ENCODE measurements around the gene TMEM59L. TPM values are rescaled to one million over a fixed set of nuclear protein-coding genes. Genes with fewer than 3 reads are reported as not detected.

Gene TMEM59L
- total and polyA plus RNA-seq, 2 of the 13 experiments (the other 11 are each of a cell fraction or from before 2014, with no cell fraction given): 0.97 to 5.5 TPM

- no peak for TF ChIP-seq HMGXB3 (CRISPR knock-in tag; IDR thresholded peaks at IDR 0.05; ENCODE audit: borderline replicate concordance)
These were observed 34.7 kb downstream of the TMEM59L start (continued) for GRCh38 chr19:18647371-18647767.

GRCh38 chr19:18647807-18648206 is 35.1 kb downstream of the TMEM59L start:
- ChIA-PET CTCF (ENCODE audit: low intra/inter-chr PET ratio, low total read pairs) (no interaction called here), POLR2A (no interaction called here)
- Histone ChIP-seq H2AFZ (ENCODE audit: low read length) (no peak overlapping the region), H3K36me3 (replicated peaks in 1 of 2; ENCODE audit: control insufficient read depth in 1 of 2, insufficient read depth in 2 of 2, low read length in 2 of 2) (no peaks in the 10 kb centered on the region; a peak in 1 of 5 replicates), H3K79me2 (ENCODE audit: insufficient read depth, low read length) (peaks cover 8% of the 10 kb centered on the region), H3K9ac (ENCODE audit: insufficient read depth, low read depth, low read length) (no peak overlapping the region), H3K4me3 (replicated peaks in 1 of 3; ENCODE audit: insufficient read depth in 1 of 3, low read depth in 2 of 3, low read length in 3 of 3) (no peak overlapping the region), H3K27me3 (ENCODE audit: control insufficient read depth in 1 of 2, insufficient read depth in 2 of 2, low read length in 2 of 2) (no peaks in the 10 kb centered on the region), H3K27ac (ENCODE audit: extremely low read length, insufficient read depth, low read length) (no peak overlapping the region), H3K4me1 (ENCODE audit: insufficient read depth, low read length) (peaks cover 10% of the 10 kb centered on the region; the same call in 1 of the 2 replicates), H3K9me3 (ENCODE audit: low read length) (no peaks in the 10 kb centered on the region), H4K20me1 (ENCODE audit: insufficient read depth, low read length) (no peaks in the 10 kb centered on the region), H3K4me2 (ENCODE audit: low read depth, low read length) (no peak overlapping the region)
- 96% methylated on average over 10 of the region's 10 CpGs for WGBS (ENCODE audit: low lambda C conversion rate)
- in situ Hi-C loops (cut with HindIII; ENCODE audit: extremely low pct_ligation_motif_present, low pct_unique_long_range_greater_than_20kb) (no loop called here), intact Hi-C loops (cut with micrococcal nuclease; ENCODE audit: unreplicated experiment) (no loop called here)
- FAIRE-seq: no peak
- BruUV-seq (replicated peaks): no TSS peak
- ATAC-seq: no peak
- no peak for DNase-seq (ENCODE audit: low spot score)
- TF ChIP-seq NCOA5 (CRISPR knock-in tag; IDR thresholded peaks at IDR 0.05): no peak
- TF ChIP-seq ZZZ3 (CRISPR knock-in tag; IDR thresholded peaks at IDR 0.05; ENCODE audit: borderline replicate concordance): no peak
- TF ChIP-seq ZNF12 (CRISPR knock-in tag; IDR thresholded peaks at IDR 0.05): no peak
- no peak for TF ChIP-seq ZNF354B (CRISPR knock-in tag; IDR thresholded peaks at IDR 0.05)
- no peak for TF ChIP-seq ZFP41 (CRISPR knock-in tag; IDR thresholded peaks at IDR 0.05; ENCODE audit: borderline replicate concordance)
- TF ChIP-seq SNRNP70 (IDR thresholded peaks at IDR 0.05; ENCODE audit: low read depth, low read length): no peak
